ENCODE measurements around the gene PHLDB3.

GRCh38 chr19:43511324-43511723 lies 6.8 kb upstream of the PHLDB3 start:
- no peak for TF ChIP-seq CTCF (IDR thresholded peaks at IDR 0.05)
- no peak for TF ChIP-seq POLR2A (IDR thresholded peaks at IDR 0.05)
- TF ChIP-seq EP300 (IDR thresholded peaks at IDR 0.05; ENCODE audit: low read depth), result no peak
- TF ChIP-seq POLR2AphosphoS5 (IDR thresholded peaks at IDR 0.05), result no peak
